Epithelial cell of proximal tubule (primary cell): ENCODE data around the gene MGAT5. TPM values are rescaled to one million over a fixed set of nuclear protein-coding genes. Genes with fewer than 3 reads are reported as not detected.

Source experiments
- DNase-seq: peaks from one replicate; pipeline ENCODE4 v3.0.0-alpha.2; 2011; ENCODE audit warnings: low read depth
- H3K4me3 ChIP-seq: 2 replicates; pipeline ENCODE4 v1.5.1; 2011; ENCODE audit warnings: low read depth, mild to moderate bottlenecking, low read length
- CTCF ChIP-seq: conservative IDR thresholded peaks from 2 replicates; pipeline ENCODE4 v1.5.1; 2012; ENCODE audit warnings: low read depth, mild to moderate bottlenecking, low read length
- total RNA-seq: library from RNA; depleted of rRNA; stranded (reverse); fragments of >200 nt; gene quantifications from 2 replicates; pipeline ENCODE4 v1.2.3, GENCODE V29; 2015

The MGAT5 gene
- total RNA-seq, 1 donor from 2014 or later, result 34.0 TPM

DNA sequence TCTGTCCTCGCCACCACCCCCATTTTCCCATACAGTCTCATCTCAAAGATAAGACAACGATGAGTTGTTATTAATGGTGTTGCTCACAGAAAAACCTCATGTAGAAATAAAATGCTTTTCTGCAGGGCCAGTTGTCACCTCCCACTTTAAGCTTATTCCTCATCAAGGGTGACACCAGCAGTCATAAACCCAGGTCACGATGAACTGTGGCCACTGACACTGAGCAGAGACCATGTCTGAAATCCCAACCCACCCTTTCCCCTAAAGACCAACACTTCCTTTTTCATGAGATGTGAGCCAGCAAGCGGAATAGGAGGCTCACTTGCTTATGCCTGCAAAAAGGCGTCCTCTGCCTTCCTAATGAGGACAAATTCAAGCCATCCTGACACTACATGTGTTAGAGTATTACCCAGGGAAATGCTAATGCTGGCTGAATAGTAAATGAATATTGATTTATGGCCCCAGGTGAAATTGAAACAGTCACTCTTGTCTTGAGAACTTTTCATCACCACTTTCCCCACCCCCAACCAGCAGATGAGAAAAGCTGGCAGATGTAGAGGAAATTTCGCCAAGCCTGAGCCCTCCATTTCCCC lies 228.4 kb downstream of the MGAT5 start:
- DNase-seq, result no peak
- no peak for TF ChIP-seq CTCF
- no peak overlapping the region for H3K4me3 ChIP-seq

DNA sequence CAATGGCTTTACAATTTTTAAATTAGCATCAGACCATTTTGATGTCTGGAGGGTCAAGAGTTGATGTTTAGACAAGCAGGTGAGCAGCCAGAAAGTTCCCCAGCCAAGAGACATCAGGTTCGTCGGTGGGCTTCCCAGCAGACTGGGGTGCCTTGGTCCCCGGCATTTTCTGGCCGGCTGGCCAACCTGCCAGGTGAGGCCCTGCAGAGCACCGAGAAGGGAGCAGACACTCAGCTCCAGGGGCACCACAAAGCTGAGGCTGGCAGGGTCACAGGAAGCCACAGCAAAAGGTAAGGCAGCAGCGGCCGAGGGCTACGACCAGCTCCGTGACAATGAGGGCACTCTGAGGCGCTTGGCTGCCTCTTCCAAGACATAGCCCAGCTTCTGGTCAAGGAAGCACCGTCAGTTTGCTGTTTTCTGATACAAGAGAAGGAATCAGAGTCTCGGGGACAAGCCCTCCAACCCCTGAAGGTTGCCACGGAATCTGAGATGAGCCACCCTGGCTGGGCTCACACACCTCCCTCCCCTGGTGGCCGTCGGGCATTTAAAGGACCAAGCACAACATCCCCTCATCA lies 229.0 kb downstream of the MGAT5 start:
- no peak overlapping the region for H3K4me3 ChIP-seq
- no peak for DNase-seq
- TF ChIP-seq CTCF, result no peak

- DNase-seq, result no peak
- TF ChIP-seq CTCF, result no peak
- no peak overlapping the region for H3K4me3 ChIP-seq
Observed at GRCh38 chr2:134489732-134490384, 236.0 kb downstream of the MGAT5 start.

DNA sequence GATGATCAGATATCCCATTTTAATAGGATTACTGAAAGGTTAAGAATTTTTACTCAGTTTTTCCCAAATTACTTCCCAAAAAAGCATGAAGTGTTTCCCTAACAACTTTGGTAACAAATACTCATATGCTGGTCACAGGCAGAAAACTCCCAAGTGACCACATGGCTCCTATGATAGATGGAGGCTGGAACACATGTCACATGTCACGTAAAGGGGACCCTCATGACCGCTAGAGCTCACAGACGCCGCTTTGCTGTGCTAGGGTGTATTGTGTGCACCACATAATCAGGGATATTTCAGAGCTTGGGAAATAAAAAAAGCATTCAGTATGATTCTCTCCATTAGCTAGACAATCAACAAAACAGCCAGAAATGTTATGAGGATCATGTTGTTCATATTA lies 236.7 kb downstream of the MGAT5 start:
- H3K4me3 ChIP-seq, result no peak overlapping the region
- DNase-seq, result no peak
- TF ChIP-seq CTCF, result no peak

DNA sequence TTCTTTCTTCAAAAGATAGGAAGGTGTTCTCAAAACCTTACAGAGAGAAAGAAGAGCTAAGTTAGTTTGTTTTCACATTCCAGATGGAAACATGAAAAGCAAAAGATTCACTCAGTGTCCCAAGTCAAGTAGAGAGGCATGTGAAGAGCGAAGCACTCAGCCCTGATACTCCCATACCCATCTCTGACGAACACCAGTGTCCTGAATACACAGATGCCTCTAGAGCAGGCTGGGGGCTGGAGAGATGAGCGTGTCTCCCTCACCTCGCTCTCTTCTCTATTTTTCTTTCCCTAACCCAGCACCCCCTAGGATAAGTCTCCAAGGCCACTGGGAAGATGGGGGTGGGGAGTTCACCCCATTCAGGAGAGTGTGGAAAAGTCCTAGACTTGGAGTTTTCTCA lies 237.2 kb downstream of the MGAT5 start:
- TF ChIP-seq CTCF, result no peak
- DNase-seq, result no peak
- H3K4me3 ChIP-seq, result no peak overlapping the region

DNA sequence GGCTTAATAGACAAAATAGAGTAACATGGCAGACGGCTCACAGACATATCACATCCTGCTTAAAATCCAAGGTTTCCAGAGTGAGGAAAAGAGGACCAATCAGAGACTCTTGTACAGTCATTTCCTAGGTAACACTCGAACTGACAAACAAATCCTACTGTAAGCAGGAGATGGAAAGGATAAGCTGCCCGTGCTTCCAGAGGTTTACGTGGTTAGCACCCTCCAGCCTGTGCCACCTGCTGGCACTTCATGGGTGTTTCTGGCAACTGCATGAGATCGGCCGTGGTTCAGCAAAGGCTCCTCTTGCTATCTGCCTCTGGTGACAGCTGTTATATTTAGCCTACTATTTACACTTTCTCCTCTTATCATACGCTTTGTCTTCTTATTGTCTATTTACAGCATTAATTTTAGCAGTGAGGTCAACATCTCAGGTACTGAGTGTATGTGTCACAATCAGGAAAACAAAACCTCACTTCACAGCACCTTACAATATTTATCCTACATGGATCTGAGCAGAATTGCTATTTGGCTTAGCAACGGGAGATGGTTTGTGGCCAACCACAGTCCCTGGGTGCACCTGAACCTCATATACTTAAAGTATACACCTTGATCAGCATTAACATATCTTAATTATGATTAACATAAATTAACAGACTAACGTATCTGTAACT lies 238.0 kb downstream of the MGAT5 start:
- peak; percentile 9 for DNase-seq
- H3K4me3 ChIP-seq, result no peak overlapping the region
- TF ChIP-seq CTCF, result peak; percentile 60
